ENCODE data around the gene ZFP1.
"Not testable (repeated sequence)": the region's sequence is repeated elsewhere in the genome, so short reads cannot be mapped to it uniquely, and the experiment has no call there.

The ZFP1 gene

DNA sequence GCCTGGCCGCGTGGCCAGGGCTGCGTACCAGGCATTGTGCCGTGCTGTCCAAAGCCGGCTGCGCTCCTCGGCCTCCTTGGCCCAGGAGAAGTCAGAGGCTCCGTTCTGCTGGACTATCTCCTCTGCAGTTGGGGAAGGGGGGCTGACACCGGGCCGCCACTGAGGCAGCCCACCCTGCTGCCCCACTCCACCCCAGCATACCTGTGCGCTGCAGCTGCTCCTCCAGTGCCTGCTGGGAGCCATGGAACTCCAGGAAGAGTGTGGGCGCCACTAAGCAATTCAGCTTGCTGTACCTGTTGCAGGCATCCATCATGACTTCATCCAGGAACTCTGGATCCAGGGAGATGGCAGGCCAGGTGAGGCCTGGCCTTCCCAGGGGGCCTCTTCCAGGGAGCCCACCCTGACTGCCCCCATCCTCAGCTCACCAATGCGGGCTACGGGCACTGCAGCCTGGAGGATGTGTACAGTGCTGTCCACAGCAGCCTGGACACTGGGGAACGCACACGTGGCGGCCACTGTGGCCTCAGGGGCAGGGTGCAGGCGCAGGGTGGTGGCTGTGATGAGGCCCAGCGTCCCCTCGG is 34.7 kb upstream of the ZFP1 start:
- DNase-seq (ENCODE audit: low spot score) = no peak

DNA sequence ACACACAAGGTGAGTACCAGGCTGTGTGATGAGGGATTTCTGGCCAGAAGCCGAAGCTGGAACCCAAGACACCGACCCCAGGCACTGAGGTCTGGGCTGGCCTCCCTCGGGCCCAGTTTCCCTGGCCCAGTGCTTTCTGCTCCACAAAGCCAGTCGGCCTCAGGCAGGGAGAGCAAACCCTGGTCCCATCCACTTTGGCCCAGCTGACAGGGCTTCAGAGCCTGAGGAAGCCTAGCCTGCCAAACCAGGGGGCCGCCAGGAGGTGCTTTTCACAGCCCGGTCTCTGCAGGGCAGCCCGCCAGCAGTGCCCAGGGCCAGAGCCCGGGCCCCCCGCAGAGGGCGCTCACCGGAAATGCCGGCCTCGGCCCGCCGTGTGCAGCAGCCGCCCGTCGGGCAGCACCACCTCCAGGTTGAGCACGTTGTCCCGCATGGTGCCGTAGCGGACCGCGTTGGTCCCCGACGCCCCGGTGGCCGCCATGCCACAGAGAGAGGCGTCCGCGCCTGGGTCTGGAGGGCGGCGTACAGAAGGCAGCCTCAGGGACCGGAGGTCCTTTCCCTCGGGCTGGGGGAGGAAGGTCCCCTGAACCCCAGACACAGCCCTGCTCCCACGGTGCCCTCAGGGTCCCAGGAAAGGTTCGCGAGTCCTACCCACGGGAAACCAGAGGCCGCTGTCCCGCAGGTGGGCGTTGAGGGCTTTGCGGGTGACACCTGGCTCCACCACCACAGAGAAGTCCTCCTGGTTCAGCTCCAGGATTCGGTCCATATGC is 34.0 kb upstream of the ZFP1 start:
- no peak for DNase-seq (ENCODE audit: low spot score)

DNA sequence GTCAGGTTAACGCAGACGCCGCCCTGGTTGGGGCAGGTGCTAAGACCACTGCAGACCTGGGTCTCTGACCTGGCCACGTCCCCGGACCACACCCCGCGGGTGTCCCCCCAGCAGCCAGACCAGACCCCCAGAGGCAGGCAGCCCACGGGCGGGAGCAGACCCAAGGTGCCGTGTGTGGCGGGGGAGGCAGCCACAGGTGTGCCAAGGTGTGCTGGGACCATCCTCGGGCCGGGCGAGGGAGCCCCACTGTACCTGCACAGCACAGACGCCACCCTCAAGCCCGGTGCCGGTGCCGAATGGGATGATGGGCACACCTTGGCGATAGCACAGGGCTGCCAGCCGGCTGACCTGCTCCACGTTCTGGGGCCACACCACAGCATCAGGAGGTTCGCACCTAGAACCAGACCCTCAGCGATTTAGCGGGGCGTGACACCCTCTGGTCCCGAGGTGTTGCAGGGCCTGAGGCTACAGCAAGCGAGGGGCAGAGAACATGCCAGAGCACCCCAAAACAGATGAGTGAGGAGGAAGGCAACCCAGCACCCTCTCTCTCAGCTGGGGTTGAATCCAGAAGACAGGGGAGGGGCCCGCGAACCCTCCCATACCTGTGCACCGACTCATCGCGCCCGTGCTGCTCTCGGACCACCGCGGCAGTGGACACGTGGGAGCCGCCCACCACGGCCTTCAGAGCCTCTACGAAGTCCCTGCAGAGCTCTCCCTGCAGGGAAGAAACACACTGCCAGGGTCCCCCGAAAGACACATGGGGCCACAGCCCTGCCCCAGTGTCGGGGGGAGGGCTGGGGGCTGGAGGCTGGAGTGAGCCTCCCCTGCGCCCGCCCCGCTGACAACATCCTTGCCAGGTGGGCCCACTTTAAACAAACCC is 33.1 kb upstream of the ZFP1 start:
- DNase-seq (ENCODE audit: low spot score) = no peak

DNA sequence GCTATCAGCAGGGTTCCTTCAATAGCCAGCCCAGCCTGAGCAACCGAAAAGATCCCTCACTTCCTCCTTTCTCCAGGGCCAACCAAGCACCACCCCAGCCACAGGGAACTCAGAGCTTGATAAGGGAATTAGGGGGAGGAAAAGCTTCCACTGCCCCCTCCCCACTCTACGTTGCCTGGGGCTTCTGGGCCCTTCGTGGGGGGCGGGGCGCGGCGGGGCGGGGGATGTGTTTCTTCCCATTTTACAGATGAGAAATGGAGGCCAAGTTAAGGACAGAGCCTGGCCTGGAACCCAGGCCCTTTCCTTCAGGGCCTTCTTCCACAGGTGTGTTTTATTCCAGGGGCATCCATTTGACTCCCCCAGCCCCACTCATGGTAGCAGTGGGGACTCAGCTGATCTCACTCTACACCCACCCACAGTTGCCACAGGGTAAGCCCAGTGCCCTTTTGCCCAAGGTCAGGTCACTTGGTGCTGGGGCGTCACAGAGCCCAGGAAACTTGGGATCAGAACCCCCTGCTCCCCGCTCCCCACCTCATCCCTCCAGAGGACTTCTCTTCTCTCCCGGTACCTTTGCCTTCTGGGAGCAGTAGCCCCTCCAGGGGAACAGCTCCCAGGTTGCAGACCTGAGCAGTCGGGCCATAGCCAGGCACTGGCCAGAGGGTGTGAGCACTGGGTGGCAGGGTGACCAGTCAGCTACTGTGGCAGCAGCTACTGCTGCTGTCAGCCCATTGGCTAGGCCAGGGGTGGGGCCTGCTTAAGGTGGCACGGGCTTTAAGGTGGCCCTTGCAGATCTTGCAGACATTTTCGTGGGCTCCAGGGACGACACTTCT is 32.0 kb upstream of the ZFP1 start, which contains the start of gene LDHD:
LDHD (minus strand) TSS at position 700 of the 830 bp plus-strand sequence; CDS start at position 640, 60 bp downstream.
- peak; percentile 87 for DNase-seq (ENCODE audit: low spot score)

DNA sequence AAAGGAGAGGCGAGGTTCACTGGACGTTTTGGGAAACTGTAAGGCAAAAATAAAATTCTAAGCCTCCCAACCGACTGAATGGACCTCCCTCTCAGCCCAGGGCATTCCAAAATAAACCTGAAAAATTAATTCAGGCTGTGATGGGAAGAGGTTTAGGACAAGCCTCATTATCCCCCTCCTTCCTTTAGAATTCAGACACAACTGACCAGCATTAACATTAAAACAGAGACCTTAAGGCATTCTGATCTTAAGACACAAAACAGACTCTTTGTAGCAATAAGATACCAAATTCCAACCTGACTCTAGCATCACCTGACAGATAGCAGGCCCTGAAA is 31.4 kb upstream of the ZFP1 start:
- DNase-seq (ENCODE audit: low spot score) = no peak

DNA sequence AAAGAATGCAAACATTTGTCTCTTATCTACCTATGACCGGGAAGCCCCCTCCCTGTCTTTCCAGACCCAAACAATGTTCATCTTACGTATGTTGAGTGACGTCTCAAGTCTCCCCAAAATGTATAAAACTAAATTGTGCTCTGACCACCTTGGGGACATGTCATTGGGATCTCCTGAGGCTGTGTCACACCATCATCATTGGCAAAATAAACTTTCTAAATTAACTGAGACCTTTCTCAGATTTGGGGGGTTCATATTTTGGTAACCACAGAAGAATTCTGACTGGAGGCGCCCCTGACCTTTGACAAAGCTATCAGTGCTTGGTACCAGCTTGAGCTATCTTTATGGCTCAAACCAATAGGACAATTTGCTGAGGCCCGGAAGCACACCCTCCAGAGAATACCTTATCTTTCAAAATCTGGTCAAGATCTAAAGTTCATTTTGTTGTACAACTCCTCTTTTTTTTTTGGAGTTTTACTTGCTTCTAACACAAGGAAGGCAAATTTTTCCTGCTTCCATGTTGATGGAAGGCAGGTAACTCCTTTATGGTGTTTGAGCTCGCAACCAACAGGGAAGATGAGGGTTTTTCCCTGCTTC is 29.3 kb upstream of the ZFP1 start:
- DNase-seq (ENCODE audit: low spot score) = no peak

DNA sequence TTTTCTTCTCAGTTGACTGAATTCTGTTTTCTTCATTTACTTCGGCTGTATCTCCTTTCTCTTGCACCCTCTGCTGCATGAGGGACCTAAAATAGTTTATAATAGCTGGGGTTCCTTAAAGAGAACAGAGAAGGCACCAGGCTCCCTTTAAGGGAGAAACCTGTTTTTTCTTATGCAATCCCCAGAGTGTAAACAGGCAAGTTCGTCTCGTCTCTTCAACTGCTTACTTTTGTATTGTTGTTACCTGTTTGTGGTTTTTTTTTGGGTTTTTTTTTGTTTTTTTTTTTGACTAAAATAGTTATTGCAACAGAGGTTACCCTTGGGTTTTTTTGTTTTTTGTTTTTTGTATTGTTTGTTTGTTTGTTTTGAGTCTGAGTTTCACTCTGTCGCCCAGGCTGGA is 28.1 kb upstream of the ZFP1 start:
- no peak for DNase-seq (ENCODE audit: low spot score)

DNA sequence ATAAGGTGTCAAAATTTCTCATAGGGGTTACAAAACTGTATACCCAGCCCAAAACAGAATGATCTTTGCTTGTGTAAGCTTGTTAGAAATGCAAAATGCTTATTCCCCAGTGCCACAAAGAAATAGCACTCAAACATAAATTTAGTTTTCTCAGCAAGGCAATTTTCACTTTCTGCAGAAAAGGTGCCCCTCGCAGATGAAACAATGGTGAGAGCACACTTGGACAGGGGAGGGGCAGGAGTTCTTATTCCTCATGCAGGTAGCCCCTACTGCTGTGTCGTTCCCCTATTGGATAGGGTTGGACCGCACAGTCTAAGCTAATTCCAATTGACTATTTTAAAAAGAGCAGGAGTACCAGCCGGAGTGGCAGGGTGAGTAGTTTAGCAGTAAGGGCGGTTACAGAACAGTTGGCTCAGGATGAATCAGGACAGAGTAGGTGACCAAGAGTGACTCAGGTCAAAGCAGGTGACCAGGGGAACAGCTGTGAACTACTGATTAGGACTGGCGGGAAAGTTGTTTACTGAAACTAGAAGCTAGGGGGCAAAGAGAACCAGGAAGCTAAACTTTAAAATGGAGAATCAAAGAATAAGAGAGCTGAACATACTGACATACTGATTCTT is 26.3 kb upstream of the ZFP1 start:
- DNase-seq (ENCODE audit: low spot score) = no peak

DNA sequence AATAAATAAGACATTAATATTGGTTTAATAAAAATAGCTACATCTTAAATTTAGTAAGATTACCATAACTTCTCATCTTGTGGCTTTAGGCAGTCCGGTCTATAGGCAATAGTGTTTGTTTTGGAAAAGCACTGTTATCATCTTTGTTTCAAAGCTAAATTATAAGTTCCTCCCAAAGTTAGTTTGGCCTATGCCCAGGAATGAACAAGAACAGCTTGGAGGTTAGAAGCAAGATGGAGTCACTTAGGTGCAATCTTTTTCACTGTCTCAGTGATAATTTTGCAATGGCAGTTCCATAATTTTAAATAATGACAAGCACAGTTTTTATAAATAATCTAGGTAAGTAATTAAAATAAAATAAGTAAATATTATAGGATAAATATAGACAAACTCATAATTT is 25.7 kb upstream of the ZFP1 start:
- DNase-seq (ENCODE audit: low spot score) = no peak

DNA sequence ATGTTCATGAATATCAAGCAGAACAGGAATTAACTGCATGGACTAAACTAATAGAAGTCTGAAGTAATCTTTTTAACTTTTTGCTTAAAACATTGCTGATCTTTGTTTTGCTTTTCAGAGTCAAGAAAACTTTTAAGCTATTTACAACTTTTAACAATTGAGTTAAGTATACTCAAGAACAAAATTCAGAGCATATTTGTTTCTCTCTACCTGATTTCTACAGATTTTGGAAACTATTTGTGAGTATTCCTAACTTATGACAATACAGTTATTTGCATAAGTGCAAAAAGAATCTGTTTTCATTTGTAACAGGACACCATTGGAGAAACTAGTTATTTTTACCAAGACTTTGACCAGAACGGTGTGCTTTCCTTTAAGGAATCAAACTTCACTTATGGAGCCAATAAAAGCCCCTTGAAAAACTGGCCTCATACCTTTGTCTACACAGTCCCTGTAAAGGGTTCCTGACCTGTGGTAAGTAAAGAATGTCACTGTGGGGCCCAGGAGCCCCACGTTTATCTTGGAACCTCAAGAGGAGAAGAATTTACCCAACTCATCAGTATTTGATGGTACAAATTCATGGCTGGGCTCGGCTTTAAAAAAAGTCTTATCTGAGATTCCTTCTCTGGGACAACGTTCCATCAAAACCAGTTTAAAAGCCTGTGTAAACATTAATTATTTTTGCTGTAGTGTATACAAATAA is 20.5 kb upstream of the ZFP1 start:
- no peak for DNase-seq (ENCODE audit: low spot score)

DNA sequence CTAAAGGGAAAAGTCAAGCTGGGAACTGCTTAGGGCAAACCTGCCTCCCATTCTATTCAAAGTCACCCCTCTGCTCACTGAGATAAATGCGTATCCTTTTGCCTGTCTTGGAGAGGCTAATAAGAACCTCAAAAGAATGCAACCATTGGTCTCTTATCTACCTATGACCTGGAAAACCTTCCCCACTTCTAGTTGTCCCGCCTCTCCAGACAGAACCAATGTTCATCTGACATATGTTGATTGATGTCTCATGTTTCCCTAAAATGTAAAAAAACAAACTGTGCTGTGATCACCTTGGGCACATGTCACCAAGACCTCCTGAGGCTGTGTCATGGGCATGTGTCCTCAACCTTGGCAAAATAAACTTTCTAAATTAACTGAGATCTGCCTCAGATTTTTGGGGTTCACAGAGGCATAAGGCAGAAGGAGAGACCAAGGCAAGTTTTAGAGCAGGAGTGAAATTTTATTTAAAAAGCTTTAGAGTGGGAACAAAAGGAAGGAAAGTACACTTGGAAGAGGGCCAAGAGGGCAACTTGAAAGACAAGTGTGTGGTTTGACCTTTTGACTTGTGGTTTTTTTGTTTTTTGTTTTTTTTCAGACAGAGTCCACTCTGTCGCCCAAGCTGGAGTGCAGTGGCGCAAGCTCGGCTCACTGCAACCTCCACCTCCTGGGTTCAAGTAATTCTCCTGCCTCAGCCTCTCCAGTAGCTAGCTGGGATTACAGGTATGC is 18.7 kb upstream of the ZFP1 start:
- not testable (repeated sequence) for DNase-seq (ENCODE audit: low spot score)

DNA sequence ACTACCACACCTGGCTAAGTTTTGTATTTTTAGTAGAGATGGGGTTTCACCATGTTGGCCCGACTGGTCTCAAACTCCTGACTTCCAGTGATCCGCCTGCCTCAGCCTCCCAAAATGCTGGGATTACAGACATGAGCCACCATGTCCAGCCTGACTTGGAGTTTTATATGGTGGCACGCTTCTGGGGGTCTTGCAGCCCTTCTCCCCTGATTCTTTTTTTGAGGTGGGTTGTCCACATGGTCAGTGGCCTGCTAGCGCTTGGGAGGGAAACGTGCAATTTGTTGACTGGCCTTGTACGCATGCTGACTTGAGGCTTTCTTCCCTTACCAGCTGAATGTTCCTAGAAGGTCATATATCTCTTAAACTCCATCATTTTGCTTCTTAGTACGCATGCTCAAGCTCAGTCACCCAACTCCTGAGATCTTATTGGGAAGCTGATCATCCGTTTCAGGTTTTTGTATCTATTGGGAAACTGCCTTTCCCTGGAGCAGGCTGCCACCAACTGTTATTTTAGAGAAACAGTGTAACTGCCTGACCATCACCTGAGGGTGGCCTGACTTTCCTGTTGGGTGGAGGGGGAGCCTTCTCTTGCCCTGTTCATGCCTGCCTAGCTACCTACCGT is 18.1 kb upstream of the ZFP1 start:
- no peak for DNase-seq (ENCODE audit: low spot score)

DNA sequence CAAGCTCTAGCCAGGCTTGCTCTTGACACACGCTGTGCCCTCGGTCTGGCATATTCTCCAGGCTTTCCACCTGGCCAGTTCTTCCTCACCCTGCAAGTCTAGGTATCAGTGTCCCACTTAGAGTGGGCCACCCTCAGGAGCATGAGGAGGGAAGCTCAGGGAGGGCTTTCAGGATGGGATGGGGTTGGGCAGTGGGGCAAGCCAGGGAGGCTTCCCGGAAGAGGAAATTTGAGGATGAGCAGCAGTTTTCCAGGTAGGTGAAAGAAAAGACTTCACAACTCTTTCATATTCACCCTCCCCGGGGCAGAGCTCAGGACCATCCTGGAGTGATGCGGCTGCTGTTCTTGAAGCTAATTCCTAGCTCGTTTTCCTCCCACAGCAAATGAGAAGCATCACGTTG is 17.2 kb upstream of the ZFP1 start:
- no peak for DNase-seq (ENCODE audit: low spot score)

DNA sequence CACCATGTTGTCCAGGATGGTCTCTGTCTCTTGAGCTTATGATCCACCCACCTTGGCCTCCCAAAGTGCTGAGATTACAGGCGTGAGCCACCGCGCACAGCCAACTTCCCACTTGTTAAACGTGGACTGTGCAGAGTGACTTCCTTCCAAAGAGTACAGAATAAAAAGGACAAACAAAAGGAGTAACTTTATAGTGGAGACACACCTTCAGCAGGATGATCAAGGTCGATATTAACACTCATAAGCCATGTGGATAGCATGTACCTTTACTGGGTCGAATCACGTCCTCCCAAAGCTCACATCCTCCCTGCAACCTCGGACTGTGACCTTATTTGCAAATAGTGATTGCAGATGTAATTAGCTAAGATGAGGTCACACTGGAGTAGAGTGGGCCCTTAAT is 10.1 kb upstream of the ZFP1 start:
- no peak for DNase-seq (ENCODE audit: low spot score)

DNA sequence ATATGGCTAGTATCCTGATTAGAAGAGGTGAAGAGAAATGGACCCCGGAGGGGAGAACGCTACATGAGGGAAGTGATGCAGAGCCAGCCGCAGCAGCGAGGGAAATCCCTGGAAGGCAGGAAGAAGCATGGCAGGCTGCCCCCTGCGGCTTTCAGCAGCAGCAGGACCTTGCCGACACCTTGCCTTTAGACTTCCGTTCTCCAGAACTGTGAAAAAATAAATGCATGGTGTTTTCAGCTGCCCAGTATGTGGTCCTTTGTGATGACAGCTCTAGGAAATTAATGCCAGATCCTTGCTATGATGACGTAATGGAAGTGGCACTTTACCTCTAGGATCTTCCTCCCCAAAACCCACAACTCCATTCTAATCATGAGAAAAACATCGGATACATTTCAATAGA is 9.7 kb upstream of the ZFP1 start:
- no peak for DNase-seq (ENCODE audit: low spot score)

DNA sequence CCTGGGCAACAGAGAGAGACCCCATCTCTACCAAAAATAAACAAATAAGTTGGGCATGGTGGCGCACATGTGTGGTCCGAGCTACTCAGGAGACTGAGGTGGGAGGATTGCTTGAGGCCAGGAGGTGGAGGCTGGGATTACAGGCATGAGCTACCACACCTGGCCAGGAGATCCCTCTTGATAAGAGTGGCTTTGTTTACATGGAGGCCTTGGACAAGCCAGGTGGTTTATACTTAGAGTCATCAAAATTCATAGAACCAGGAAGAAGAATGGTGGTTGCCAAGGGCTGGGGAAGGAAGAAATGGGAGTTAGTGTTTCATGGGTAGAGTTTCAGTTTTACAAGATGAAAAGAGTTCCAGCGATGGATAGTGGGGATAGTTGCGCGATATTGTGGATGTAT is 8.8 kb upstream of the ZFP1 start:
- DNase-seq (ENCODE audit: low spot score) = no peak

DNA sequence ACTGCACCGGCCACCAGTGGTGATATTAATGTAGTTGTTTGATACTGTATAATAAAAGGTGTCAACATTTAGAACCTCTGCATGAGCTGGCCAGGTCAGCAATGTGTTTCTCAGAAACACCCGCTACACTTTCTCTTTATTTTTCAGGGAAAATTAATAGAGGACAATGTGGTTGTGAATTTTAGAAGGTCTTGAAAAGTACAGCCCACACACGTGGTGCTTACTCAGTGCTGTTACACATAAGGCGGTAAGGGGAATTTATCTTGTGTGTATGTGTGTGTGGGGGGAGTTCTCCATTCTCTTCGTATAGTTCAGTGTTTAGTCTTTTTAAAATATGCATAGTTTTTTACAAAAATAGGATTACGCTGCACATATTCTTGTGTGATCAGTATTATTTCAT is 4.4 kb upstream of the ZFP1 start:
- DNase-seq (ENCODE audit: low spot score) = no peak

DNA sequence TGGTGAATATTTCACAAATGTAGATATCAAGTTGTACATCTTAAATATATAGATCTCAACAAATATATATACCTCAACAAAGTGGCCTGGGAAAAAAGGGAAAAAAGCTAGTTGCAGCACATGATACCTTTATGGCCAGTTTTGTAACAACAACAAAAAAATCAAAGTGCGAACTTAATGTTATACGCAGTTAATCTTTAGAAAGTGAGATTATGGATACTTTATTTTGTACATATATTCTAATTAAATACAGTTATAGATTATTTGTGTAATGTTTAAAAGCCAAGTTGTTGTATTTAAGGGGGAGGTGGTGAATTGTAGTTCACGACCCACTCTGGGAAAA is 385 bp upstream of the ZFP1 start:
- no peak for DNase-seq (ENCODE audit: low spot score)

DNA sequence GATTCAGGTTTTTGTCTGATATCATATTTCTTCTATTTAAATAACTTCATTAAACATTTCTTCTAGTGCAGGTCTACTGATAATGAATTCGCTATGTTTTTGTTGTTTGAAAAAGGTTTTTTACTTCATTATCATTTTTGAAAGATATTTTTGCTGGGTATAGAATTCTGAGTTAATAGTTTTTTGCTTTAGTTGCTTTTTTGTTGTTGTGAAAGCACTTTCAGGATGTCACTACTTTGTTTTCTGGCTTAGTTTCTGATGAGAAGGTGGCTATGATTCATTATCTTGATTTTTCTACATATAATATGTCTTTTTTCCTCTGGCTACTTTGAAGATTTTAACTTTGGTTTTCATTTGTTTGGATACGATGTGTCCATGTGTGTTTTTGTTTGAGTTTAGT is 3.5 kb downstream of the ZFP1 start:
- DNase-seq (ENCODE audit: low spot score) = no peak

DNA sequence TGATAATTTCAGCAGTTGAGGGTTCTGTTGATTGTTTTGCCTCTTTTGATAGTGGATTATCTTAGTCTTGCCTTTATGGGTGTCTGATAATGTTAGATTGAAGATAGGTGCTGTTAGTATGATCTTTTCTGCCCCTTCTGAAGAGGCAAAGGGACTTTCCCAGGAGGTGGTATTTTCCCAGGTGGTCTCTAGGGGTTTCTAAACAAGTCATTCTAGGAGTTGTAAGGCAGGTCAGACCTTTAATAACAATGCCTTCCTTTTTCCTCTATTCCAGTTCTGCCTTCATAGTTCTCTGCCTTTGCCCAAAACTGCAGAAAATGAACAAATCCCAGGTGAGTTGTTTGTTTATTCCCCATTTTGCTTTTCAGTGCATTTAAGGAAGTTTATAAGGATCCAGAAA is 4.3 kb downstream of the ZFP1 start:
- DNase-seq (ENCODE audit: low spot score) = no peak

Data from putamen (tissue), 1 donor.